ENCODE measurements around the gene FZD10. TPM values are rescaled to one million over a fixed set of nuclear protein-coding genes. Genes with fewer than 3 reads are reported as not detected.

The FZD10 gene
- total and polyA plus RNA-seq, 10 donors, result 0.02 to 0.20 (median 0.11) TPM; not detected in 5

DNA sequence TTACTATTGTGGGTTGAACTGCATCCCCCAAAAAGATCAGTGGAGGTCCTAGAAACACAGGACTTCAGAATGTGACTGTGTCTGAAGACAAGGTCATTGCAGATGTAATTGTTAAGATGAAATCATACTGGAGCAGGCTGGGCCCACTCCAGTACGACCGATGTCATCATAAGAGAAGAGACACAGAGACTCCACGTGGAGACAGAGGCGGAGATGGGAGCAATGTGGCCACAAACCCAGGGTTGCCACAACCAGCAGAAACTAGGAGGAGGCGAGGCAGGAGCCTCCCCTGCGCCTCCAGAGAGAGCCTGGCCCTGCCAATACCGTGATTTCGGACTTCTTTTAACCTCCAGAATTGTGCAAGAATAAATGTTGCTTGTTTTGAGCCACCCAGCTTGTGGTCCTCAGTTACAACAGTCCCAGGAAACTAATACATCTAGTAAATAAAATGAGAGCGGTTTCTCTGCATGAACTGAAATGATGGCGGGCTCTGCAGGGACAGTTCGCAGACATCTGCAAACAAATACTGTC, 25.7 kb upstream of the FZD10 start:
- Histone ChIP-seq H3K9me3 (no peaks in the 10 kb centered on the region), H3K27ac (no peak overlapping the region), H3K4me3 (no peak overlapping the region), H3K36me3 (no peaks in the 10 kb centered on the region), H3K27me3 (replicated peaks in 1 of 7) (peaks cover 0 to 41% (median 0%) of the 10 kb centered on the region in 7 donors), H3K4me1 (no peaks in the 10 kb centered on the region)
- 72 to 79% (median 74%) methylated on average over 11 of the region's 11 CpGs for WGBS, 5 donors
- intact Hi-C loops (cut with DNase I; ENCODE audit: low total_unique reads), result no loop called here
- TF ChIP-seq POLR2A (IDR thresholded peaks at IDR 0.05) (no peak), POLR2AphosphoS5 (IDR thresholded peaks at IDR 0.05) (no peak)
- TF ChIP-seq, protein P1, sequence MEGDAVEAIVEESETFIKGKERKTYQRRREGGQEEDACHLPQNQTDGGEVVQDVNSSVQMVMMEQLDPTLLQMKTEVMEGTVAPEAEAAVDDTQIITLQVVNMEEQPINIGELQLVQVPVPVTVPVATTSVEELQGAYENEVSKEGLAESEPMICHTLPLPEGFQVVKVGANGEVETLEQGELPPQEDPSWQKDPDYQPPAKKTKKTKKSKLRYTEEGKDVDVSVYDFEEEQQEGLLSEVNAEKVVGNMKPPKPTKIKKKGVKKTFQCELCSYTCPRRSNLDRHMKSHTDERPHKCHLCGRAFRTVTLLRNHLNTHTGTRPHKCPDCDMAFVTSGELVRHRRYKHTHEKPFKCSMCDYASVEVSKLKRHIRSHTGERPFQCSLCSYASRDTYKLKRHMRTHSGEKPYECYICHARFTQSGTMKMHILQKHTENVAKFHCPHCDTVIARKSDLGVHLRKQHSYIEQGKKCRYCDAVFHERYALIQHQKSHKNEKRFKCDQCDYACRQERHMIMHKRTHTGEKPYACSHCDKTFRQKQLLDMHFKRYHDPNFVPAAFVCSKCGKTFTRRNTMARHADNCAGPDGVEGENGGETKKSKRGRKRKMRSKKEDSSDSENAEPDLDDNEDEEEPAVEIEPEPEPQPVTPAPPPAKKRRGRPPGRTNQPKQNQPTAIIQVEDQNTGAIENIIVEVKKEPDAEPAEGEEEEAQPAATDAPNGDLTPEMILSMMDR (IDR thresholded peaks at IDR 0.05 in 8 of 11, conservative IDR thresholded peaks at IDR 0.05 in 3 of 11), result no peak
- DNase-seq, result no peak

DNA sequence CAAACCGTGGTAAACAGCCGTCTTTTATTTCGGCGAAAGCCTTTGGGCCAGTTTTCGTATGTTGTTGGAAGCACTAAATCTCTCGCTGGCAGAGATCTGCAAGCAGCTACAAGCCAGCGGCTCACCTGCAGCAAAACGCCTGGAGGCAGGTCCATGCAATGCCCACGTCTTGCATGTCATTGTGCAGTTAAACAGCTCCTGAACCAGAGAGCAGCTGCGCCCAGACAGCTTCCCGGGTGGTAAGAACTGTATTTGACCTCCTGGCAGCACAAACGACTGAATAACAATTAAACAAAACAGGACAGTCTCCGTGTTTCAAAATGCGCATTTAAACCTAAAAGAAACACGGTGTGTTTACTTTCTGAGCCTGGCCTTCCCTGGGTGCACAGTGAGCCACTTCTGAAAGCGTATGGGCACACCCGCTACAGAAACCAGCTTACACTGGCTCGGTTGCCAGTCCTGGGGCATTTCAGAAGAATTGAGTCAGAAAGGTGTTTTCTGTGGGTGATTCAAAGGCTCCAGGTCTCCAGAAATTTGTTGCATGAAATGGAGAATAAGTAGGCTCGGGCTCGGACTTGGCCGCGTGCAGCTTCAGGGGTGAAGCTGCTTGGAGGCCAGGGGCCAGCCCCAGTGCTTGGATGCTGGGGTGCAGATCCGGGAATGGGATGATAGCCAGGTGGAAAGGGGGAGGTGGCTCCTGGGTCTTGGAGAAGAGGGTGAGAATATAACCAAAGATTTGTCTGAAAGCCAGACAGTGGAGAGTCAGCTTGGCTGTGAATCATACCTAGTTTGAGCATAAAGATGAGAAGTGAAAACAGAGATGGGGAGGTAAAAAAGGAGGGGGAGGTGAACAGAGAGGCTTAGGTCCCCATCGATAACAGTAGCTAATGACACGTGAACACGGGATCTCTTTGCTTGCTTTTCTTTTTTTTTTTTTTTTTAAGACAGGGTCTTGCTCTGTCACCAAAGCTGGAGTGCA, 24.9 kb upstream of the FZD10 start:
- Histone ChIP-seq H3K27me3 (replicated peaks in 1 of 7) (peaks cover 0 to 41% (median 0%) of the 10 kb centered on the region in 7 donors), H3K4me3 (no peak overlapping the region), H3K36me3 (no peaks in the 10 kb centered on the region), H3K27ac (no peak overlapping the region), H3K9me3 (no peaks in the 10 kb centered on the region), H3K4me1 (no peaks in the 10 kb centered on the region)
- 56 to 63% (median 59%) methylated on average over 26 of the region's 26 CpGs for WGBS, 5 donors
- intact Hi-C loops (cut with DNase I; ENCODE audit: low total_unique reads), result no loop called here
- no peak for DNase-seq
- no peak for TF ChIP-seq POLR2A (IDR thresholded peaks at IDR 0.05)
- TF ChIP-seq POLR2AphosphoS5 (IDR thresholded peaks at IDR 0.05), result no peak
- TF ChIP-seq, protein P1 (IDR thresholded peaks at IDR 0.05 in 8 of 11, conservative IDR thresholded peaks at IDR 0.05 in 3 of 11), result no peak

DNA sequence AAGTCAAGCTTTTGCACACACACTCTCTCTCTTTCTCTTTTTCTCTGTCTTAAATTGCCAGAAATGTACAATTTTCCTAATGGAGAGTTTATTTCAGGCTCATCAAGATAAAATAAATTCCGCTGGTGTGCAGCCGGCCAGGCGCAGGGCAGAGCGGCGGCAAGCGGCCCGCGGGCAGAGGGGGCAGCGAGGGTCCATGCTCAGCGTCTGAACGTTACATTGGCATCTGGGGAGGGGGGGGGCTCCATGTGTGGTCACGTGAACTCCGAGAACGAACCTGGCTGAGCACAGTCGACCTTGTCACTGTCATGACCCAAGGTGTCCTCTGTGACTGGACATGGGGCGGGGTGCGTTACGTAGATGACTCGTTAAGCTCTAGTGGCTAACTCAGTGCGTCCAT, 23.8 kb upstream of the FZD10 start:
- intact Hi-C loops (cut with DNase I; ENCODE audit: low total_unique reads), result no loop called here
- TF ChIP-seq, protein P1 (IDR thresholded peaks at IDR 0.05 in 8 of 11, conservative IDR thresholded peaks at IDR 0.05 in 3 of 11), result no peak
- TF ChIP-seq POLR2A (IDR thresholded peaks at IDR 0.05) (no peak), POLR2AphosphoS5 (IDR thresholded peaks at IDR 0.05) (no peak)
- WGBS, 5 donors, result 83 to 93% (median 87%) methylated on average over 20 of the region's 20 CpGs

More for the DNA sequence above, 23.8 kb upstream of the FZD10 start:
- Histone ChIP-seq H3K9me3 (no peaks in the 10 kb centered on the region), H3K27ac (no peak overlapping the region), H3K36me3 (no peaks in the 10 kb centered on the region), H3K4me3 (no peak overlapping the region), H3K27me3 (replicated peaks in 1 of 7) (peaks cover 0 to 35% (median 0%) of the 10 kb centered on the region in 7 donors), H3K4me1 (no peaks in the 10 kb centered on the region)
- DNase-seq, result no peak

All from spleen (tissue), 11 donors.